Epithelial cell of esophagus (primary cell): ENCODE data around the gene PFKL.

Experiments used
- DNase-seq: peaks from one replicate; pipeline ENCODE4 v3.0.0; 2010; ENCODE audit warnings: low read depth
- H3K4me3 ChIP-seq: 2 replicates; pipeline ENCODE4 v1.5.1; 2011; ENCODE audit warnings: mild to moderate bottlenecking, low read length, control low read depth
- CTCF ChIP-seq: IDR thresholded peaks from 2 replicates; pipeline ENCODE4 v1.5.1; 2011; ENCODE audit warnings: low read depth, mild to moderate bottlenecking, low read length, control low read depth, inconsistent platforms; ENCODE audit not compliant: insufficient read depth; ENCODE audit errors: missing control alignments

Gene PFKL

GRCh38 chr21:44304877-44305293, 5.0 kb downstream of the PFKL start:
- no peak overlapping the region for H3K4me3 ChIP-seq
- peak; percentile 80 for TF ChIP-seq CTCF
- peak; percentile 53 for DNase-seq

- no peak for TF ChIP-seq CTCF
- no peak for DNase-seq
- no peak overlapping the region for H3K4me3 ChIP-seq
These were observed 5.8 kb downstream of the PFKL start for GRCh38 chr21:44305691-44306090.

GRCh38 chr21:44306936-44307704, 7.3 kb downstream of the PFKL start:
- TF ChIP-seq CTCF = no peak
- no peak overlapping the region for H3K4me3 ChIP-seq
- DNase-seq = no peak

- DNase-seq = no peak
- H3K4me3 ChIP-seq = no peak overlapping the region
- TF ChIP-seq CTCF = no peak
These were observed 11.0 kb downstream of the PFKL start for GRCh38 chr21:44310628-44311507.

- no peak for TF ChIP-seq CTCF
- no peak overlapping the region for H3K4me3 ChIP-seq
- no peak for DNase-seq
These were observed 12.2 kb downstream of the PFKL start for GRCh38 chr21:44312089-44312488.

- no peak overlapping the region for H3K4me3 ChIP-seq
- DNase-seq = no peak
These were observed 12.9 kb downstream of the PFKL start for GRCh38 chr21:44312716-44313115.

More at GRCh38 chr21:44312716-44313115, 12.9 kb downstream of the PFKL start:
- no peak for TF ChIP-seq CTCF
